HPDE6-E6E7 (cell line): ENCODE measurements around the gene ADCY2.

Experiments
- DNase-seq: peaks from one replicate; pipeline ENCODE4 v3.0.0; 2011; ENCODE audit warnings: missing footprints; ENCODE audit errors: extremely low spot score

ADCY2 gene

GRCh38 chr5:7741415-7742065 lies 345.6 kb downstream of the ADCY2 start:
- DNase-seq, result no peak

- no peak for DNase-seq
Measured at GRCh38 chr5:7742241-7742656, 346.3 kb downstream of the ADCY2 start.

DNA sequence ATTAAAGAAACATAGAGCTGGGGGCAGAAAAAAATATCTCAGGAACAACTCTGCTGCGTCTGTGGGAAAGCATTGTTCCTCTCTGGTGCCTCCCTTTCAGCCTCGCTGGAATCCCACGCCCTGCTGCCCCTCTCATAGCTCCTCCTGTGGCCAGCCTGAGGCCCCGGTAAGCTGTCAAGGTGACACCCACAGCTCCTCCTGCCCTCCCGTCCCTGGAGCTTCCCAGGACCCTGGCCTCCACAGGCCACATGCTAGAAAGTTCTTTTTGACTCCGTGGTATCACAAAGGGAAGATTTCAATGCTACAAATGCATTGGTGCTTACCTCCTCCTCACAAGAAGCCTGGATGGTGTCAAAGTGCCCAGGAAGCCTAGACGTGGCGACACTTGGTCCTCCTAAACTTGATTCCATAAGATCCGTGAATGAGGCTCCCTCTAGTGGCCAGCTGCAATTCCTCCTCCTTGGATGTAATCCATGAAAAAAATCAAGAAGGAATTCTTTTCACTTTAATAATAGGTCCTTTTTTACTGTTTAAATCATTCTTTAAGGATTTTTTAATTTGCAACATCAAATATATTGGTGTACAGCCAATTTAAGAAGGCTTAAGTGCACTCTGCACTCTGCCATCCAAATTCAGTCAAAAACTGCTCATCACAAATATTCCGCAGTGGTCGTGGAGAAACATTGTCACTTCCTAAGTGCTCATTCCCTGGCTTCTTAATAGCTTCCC lies 350.1 kb downstream of the ADCY2 start:
- DNase-seq, result peak; percentile 16

DNA sequence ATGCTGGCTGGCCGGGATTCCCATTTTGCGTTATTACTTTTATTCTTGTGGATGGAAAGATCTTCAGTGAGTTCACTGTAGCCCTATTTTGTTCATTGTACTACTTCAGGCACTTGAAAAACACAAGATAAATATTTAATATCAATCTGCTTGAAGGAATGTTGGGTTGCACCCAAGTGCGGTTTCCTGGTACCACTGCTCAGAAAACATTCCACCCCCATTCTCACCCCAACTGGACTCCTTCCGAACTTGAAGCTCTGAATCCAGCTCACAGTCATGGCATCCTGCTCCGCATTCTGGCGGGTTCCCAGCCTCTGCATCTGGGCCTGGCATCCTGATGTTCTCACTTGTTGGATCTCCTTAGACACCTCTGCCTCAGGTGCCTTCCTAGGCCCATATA lies 351.8 kb downstream of the ADCY2 start:
- DNase-seq, result no peak

DNA sequence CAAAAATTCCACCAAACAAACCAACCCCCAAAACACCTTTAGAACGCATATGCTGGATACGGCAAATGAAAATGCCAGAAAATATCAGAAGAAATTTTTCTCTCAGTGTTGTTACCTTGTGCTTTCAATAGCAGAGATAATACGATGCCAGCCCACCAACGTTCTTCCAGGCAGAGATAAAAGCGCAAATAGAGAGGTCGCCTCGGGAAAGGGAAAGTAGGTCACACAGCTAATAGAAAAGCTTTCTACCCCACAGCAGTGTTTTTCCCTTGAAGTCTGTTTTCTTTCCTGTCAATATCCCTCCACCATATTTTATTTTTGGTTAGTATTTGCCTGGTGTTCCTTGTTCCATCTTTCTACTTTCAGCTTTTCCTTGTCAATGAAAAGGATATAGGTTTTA lies 353.7 kb downstream of the ADCY2 start:
- DNase-seq, result no peak

DNA sequence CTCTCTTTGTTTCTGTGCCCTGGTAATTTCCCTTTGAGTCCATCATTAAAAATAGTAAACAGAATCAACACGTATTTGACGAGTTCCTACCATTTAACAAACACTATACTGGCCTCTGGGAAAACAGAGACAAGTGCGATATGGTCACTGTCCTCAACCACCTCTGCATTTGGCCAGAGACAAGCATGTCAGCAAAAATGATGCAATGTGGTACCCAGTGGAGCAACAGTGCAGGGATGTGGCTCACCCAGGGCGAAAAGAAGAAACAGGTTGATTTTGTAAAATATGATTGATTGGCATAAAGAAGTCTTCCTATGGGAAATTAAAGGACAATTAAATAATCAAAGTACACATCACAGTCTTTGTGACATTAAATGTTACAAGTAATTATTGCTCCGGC lies 355.9 kb downstream of the ADCY2 start:
- DNase-seq, result no peak

DNA sequence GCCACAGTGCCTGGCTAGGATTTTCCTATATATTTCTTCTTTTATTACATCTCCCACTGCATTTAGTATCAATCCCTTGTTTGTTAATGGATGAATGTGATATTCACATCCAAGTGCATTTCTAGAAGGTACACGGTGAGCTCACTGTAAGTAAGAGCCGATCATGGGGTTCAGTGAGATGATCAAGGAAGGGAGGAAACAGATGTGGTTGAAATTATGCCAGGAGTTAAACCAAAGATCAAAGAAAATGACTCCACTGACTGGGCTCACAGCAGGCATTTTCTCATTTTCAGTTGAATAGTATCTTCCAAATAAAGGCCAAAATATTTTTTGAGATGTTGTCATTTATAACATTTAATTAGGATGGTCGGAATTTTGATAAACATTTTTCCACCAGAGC lies 357.2 kb downstream of the ADCY2 start:
- no peak for DNase-seq

GRCh38 chr5:7753596-7753995 lies 357.7 kb downstream of the ADCY2 start:
- DNase-seq, result no peak

GRCh38 chr5:7754490-7754889 lies 358.6 kb downstream of the ADCY2 start:
- DNase-seq, result no peak

GRCh38 chr5:7754997-7755596 lies 359.2 kb downstream of the ADCY2 start:
- DNase-seq, result no peak

- no peak for DNase-seq
Measured at GRCh38 chr5:7755958-7756357, 360.0 kb downstream of the ADCY2 start.

GRCh38 chr5:7756453-7756852 lies 360.5 kb downstream of the ADCY2 start:
- DNase-seq, result no peak

- DNase-seq, result no peak
Measured at GRCh38 chr5:7759257-7759871, 363.4 kb downstream of the ADCY2 start.

DNA sequence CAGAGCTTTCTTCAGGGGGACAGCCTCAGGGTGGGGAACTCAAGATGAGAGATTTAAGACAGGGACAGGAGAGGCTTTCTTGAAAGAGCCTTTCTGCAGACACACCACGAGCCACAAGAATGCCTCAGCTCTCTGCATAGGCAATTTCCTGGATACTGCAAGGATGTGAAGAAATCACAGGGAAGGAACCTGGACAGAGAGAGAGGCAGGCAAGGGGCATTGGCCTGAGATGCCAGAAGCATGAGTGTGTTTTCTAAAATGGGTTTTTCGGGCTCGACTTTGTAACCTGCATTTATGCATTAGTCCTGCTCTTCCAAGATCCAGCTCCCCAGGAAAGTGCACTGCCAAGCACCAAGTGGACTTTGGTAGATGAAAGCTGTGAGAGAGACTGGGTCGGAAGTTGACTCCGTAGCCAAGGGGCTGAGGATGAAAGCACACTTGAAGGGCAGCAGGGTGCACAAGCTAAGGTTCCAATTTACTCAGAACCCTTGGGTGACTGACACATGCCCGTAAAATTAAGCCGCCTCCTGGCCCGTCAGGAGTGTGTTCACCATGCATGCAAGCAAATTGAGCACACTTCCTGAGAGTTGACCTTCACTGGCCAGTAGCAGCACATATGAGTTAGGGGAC lies 364.1 kb downstream of the ADCY2 start:
- DNase-seq, result no peak

- no peak for DNase-seq
Measured at GRCh38 chr5:7762267-7762666, 366.3 kb downstream of the ADCY2 start.

DNA sequence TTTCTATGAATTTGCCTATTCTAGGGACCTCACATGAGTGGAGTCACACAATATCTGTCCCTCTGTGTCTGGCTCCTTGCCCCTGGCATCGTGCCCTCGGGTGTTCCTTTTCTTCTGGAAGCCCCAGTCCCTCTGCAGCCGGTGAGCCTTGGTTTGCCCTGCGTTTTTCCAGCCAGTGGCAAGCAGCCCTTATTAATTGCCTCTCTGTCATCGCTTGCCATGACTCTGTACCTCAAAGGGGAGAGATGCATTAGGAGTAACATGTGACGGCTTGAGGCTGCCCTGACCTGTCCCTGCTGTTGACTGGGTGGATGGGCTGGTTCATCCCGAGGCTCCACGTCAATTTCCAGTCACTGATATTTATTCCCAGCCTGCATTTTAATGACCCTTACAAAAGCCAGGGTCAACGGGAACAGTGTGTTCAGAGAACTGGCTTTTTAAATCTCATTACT lies 367.7 kb downstream of the ADCY2 start:
- DNase-seq, result no peak

DNA sequence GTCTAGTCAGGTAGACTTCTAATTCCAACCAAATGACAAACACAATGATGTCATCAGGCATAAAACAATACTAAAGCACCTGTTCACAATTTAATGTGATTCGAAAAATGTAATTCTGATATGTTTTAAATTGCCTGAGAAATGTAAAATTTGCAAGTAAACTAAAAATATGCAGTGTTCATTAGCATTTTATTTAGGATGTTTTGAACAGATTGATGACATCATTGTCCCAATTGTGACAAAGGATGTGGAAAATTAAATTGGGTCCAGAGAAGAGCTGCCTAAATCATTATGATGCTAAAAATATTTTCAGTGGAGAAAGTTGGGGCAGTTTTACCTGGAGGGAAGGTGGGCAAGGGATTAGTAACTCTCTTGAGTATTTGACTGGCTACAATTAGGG lies 368.5 kb downstream of the ADCY2 start:
- no peak for DNase-seq

- no peak for DNase-seq
Measured at GRCh38 chr5:7770436-7770835, 374.5 kb downstream of the ADCY2 start.

- no peak for DNase-seq
Measured at GRCh38 chr5:7772141-7772540, 376.2 kb downstream of the ADCY2 start.

- DNase-seq, result no peak
Measured at GRCh38 chr5:7773178-7773577, 377.2 kb downstream of the ADCY2 start.

- no peak for DNase-seq
Measured at GRCh38 chr5:7776442-7776841, 380.5 kb downstream of the ADCY2 start.
